K562 (cell line): ENCODE measurements around the gene PATL2. TPM values are rescaled to one million over a fixed set of nuclear protein-coding genes. Genes with fewer than 3 reads are reported as not detected.

Experiments used
- ARNT ChIP-seq, 2 experiments: fragments of 450-650 bp; IDR thresholded peaks; 2 replicates each; pipeline ENCODE4 v1.6.1; 2016; ENCODE audit warnings: mild to moderate bottlenecking in 1 of 2
- BRD9 ChIP-seq: fragments of 450-650 bp; IDR thresholded peaks from 2 replicates; pipeline ENCODE4 v1.6.1; 2018; ENCODE audit warnings: low read depth; ENCODE audit not compliant: partially characterized antibody
- LARP7 ChIP-seq: fragments of 450-650 bp; IDR thresholded peaks from 2 replicates; pipeline ENCODE4 v1.6.1; 2016
- NR1H2 ChIP-seq: sonication (generic); formaldehyde crosslinking; IDR thresholded peaks from 2 replicates; pipeline ENCODE4 v1.4.0; 2020; ENCODE audit warnings: mild to moderate bottlenecking, missing genetic modification reagents
- SIN3A ChIP-seq, 2 experiments: fragments of 150-350 bp in 1 of 2; IDR thresholded peaks; 2 replicates each; pipeline ENCODE4 v1.6.1; 2011 to 2016; ENCODE audit warnings: borderline replicate concordance in 2 of 2, low read depth in 2 of 2, low read length in 2 of 2, mild to moderate bottlenecking in 2 of 2, moderate library complexity in 2 of 2; ENCODE audit not compliant: control insufficient read depth in 1 of 2
- SMAD2 ChIP-seq: fragments of 150-350 bp; IDR thresholded peaks from 2 replicates; pipeline ENCODE4 v1.6.1; 2014; ENCODE audit warnings: low read depth, mild to moderate bottlenecking, low read length
- TGIF2 ChIP-seq: sonication (generic); formaldehyde crosslinking; IDR thresholded peaks from 2 replicates; pipeline ENCODE4 v1.8.1; 2022; ENCODE audit warnings: mild to moderate bottlenecking, missing genetic modification reagents, moderate library complexity
- TRIM24 ChIP-seq, 2 experiments: fragments of 450-650 bp; IDR thresholded peaks; 2 replicates each; pipeline ENCODE4 v1.6.1; 2016
- WHSC1 ChIP-seq: IDR thresholded peaks from one replicate; pipeline ENCODE4 v1.6.1; 2012; ENCODE audit warnings: low read length, control low read depth, inconsistent platforms
- ZNF445 ChIP-seq: fragments of 250-450 bp; sonication (Bioruptor Pico); IDR thresholded peaks from 2 replicates; pipeline ENCODE4 v1.4.0; 2020; ENCODE audit warnings: low read depth, mild to moderate bottlenecking, moderate library complexity
- ZNF699 ChIP-seq: fragments of 250-450 bp; sonication (Bioruptor Pico); IDR thresholded peaks from 2 replicates; pipeline ENCODE4 v1.8.0; 2021; ENCODE audit warnings: mild to moderate bottlenecking, moderate library complexity; ENCODE audit not compliant: insufficient replicate concordance
- polyA plus RNA-seq, 8 experiments: library from polyadenylated mRNA; depleted of rRNA in 4 of 8; stranded (reverse) in 5 of 8; unstranded in 3 of 8; fragments of >200 nt; fragmentation: Nextera tagmentation in 2 of 8; fragmentation: Illumina TruSeq in 1 of 8; extraction: Ambion mirVana in 2 of 8; extraction: Trizol in 1 of 8; gene quantifications; 2 replicates each; pipeline versions ENCODE4 v1.2.1 to v1.2.3, GENCODE V29; 2011 to 2014; ENCODE audit warnings: inconsistent platforms in 1 of 8, missing spikeins in 1 of 8
- total RNA-seq, 7 experiments: library from RNA; depleted of rRNA in 6 of 7; stranded (reverse); fragments of >200 nt in 6 of 7; fragmentation: Illumina TruSeq in 2 of 7; extraction: Trizol in 2 of 7; gene quantifications; 2 replicates each; pipeline versions ENCODE4 v1.2.1 to v1.2.3, GENCODE V29; 2011 to 2021; ENCODE audit warnings: low replicate concordance in 1 of 7
- TF ChIP-seq, protein P1 (sequence below): sonication (generic); formaldehyde crosslinking; IDR thresholded peaks from 2 replicates; pipeline ENCODE4 v1.8.0; 2023; ENCODE audit warnings: mild to moderate bottlenecking, missing genetic modification reagents
- TF ChIP-seq, protein P2 (sequence below): sonication (generic); formaldehyde crosslinking; IDR thresholded peaks from 2 replicates; pipeline ENCODE4 v1.8.0; 2022; ENCODE audit warnings: mild to moderate bottlenecking, missing genetic modification reagents
- TF ChIP-seq, protein P3 (sequence below): fragments of 250-450 bp; sonication (Bioruptor Pico); IDR thresholded peaks from 2 replicates; pipeline ENCODE4 v1.4.0; 2020
- TF ChIP-seq, protein P4 (sequence below): fragments of 450-650 bp; IDR thresholded peaks from 2 replicates; pipeline ENCODE4 v1.6.1; 2018; ENCODE audit warnings: mild to moderate bottlenecking, low read depth; ENCODE audit not compliant: partially characterized antibody

PATL2 gene
- total and polyA plus RNA-seq, 9 of the 15 experiments (the other 6 are each of a cell fraction or from before 2014, with no cell fraction given), result 0.42 to 1.1 (median 0.86) TPM

DNA sequence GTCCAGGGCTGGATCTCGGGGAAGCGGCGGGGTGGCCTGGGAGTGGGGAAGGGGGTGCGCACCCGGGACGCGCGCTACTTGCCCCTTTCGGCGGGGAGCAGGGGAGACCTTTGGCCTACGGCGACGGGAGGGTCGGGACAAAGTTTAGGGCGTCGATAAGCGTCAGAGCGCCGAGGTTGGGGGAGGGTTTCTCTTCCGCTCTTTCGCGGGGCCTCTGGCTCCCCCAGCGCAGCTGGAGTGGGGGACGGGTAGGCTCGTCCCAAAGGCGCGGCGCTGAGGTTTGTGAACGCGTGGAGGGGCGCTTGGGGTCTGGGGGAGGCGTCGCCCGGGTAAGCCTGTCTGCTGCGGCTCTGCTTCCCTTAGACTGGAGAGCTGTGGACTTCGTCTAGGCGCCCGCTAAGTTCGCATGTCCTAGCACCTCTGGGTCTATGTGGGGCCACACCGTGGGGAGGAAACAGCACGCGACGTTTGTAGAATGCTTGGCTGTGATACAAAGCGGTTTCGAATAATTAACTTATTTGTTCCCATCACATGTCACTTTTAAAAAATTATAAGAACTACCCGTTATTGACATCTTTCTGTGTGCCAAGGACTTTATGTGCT, 721 bp upstream of the PATL2 start (continued):
- no peak for TF ChIP-seq ARNT (IDR thresholded peaks at IDR 0.05)
- TF ChIP-seq, protein P1, sequence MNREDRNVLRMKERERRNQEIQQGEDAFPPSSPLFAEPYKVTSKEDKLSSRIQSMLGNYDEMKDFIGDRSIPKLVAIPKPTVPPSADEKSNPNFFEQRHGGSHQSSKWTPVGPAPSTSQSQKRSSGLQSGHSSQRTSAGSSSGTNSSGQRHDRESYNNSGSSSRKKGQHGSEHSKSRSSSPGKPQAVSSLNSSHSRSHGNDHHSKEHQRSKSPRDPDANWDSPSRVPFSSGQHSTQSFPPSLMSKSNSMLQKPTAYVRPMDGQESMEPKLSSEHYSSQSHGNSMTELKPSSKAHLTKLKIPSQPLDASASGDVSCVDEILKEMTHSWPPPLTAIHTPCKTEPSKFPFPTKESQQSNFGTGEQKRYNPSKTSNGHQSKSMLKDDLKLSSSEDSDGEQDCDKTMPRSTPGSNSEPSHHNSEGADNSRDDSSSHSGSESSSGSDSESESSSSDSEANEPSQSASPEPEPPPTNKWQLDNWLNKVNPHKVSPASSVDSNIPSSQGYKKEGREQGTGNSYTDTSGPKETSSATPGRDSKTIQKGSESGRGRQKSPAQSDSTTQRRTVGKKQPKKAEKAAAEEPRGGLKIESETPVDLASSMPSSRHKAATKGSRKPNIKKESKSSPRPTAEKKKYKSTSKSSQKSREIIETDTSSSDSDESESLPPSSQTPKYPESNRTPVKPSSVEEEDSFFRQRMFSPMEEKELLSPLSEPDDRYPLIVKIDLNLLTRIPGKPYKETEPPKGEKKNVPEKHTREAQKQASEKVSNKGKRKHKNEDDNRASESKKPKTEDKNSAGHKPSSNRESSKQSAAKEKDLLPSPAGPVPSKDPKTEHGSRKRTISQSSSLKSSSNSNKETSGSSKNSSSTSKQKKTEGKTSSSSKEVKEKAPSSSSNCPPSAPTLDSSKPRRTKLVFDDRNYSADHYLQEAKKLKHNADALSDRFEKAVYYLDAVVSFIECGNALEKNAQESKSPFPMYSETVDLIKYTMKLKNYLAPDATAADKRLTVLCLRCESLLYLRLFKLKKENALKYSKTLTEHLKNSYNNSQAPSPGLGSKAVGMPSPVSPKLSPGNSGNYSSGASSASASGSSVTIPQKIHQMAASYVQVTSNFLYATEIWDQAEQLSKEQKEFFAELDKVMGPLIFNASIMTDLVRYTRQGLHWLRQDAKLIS, result no peak; the same call in 1 of the 2 replicates
- peak; percentile 79 for TF ChIP-seq LARP7
- peak; percentile 88 for TF ChIP-seq TGIF2 (CRISPR knock-in tag)
- no peak for TF ChIP-seq SMAD2
- TF ChIP-seq, protein P2, sequence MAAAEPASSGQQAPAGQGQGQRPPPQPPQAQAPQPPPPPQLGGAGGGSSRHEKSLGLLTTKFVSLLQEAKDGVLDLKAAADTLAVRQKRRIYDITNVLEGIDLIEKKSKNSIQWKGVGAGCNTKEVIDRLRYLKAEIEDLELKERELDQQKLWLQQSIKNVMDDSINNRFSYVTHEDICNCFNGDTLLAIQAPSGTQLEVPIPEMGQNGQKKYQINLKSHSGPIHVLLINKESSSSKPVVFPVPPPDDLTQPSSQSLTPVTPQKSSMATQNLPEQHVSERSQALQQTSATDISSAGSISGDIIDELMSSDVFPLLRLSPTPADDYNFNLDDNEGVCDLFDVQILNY, result 0 out of 2 replicates have a peak, but pooled peaks have one; percentile 18
- TF ChIP-seq WHSC1, result no peak
- TF ChIP-seq ZNF699 (CRISPR knock-in tag), result no peak
- TF ChIP-seq ZNF445 (CRISPR knock-in tag), result no peak
- peak; percentile 47 for TF ChIP-seq BRD9
- TF ChIP-seq TRIM24 (IDR thresholded peaks at IDR 0.05), result peak in 1 of 2 experiments; percentile 25; a peak in 1 of 4 replicates
- TF ChIP-seq, protein P3, sequence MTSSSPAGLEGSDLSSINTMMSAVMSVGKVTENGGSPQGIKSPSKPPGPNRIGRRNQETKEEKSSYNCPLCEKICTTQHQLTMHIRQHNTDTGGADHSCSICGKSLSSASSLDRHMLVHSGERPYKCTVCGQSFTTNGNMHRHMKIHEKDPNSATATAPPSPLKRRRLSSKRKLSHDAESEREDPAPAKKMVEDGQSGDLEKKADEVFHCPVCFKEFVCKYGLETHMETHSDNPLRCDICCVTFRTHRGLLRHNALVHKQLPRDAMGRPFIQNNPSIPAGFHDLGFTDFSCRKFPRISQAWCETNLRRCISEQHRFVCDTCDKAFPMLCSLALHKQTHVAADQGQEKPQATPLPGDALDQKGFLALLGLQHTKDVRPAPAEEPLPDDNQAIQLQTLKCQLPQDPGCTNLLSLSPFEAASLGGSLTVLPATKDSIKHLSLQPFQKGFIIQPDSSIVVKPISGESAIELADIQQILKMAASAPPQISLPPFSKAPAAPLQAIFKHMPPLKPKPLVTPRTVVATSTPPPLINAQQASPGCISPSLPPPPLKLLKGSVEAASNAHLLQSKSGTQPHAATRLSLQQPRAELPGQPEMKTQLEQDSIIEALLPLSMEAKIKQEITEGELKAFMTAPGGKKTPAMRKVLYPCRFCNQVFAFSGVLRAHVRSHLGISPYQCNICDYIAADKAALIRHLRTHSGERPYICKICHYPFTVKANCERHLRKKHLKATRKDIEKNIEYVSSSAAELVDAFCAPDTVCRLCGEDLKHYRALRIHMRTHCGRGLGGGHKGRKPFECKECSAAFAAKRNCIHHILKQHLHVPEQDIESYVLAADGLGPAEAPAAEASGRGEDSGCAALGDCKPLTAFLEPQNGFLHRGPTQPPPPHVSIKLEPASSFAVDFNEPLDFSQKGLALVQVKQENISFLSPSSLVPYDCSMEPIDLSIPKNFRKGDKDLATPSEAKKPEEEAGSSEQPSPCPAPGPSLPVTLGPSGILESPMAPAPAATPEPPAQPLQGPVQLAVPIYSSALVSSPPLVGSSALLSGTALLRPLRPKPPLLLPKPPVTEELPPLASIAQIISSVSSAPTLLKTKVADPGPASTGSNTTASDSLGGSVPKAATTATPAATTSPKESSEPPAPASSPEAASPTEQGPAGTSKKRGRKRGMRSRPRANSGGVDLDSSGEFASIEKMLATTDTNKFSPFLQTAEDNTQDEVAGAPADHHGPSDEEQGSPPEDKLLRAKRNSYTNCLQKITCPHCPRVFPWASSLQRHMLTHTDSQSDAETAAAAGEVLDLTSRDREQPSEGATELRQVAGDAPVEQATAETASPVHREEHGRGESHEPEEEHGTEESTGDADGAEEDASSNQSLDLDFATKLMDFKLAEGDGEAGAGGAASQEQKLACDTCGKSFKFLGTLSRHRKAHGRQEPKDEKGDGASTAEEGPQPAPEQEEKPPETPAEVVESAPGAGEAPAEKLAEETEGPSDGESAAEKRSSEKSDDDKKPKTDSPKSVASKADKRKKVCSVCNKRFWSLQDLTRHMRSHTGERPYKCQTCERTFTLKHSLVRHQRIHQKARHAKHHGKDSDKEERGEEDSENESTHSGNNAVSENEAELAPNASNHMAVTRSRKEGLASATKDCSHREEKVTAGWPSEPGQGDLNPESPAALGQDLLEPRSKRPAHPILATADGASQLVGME (CRISPR knock-in tag), result no peak
- TF ChIP-seq, protein P4, sequence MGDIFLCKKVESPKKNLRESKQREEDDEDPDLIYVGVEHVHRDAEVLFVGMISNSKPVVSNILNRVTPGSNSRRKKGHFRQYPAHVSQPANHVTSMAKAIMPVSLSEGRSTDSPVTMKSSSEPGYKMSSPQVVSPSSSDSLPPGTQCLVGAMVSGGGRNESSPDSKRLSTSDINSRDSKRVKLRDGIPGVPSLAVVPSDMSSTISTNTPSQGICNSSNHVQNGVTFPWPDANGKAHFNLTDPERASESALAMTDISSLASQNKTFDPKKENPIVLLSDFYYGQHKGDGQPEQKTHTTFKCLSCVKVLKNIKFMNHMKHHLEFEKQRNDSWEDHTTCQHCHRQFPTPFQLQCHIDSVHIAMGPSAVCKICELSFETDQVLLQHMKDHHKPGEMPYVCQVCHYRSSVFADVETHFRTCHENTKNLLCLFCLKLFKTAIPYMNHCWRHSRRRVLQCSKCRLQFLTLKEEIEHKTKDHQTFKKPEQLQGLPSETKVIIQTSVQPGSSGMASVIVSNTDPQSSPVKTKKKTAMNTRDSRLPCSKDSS, result no peak
- TF ChIP-seq SIN3A (IDR thresholded peaks at IDR 0.05; ENCODE audit: borderline replicate concordance in 2 of 2, control insufficient read depth in 1 of 2, low read depth in 2 of 2, low read length in 2 of 2), result 0 out of 4 replicates have a peak, but pooled peaks of 1 of the 2 experiments have one; percentile 59
- TF ChIP-seq NR1H2 (CRISPR knock-in tag), result 0 out of 2 replicates have a peak, but pooled peaks have one; percentile 55
